Astrocyte of the cerebellum (primary cell): Measurements from ENCODE around the gene SEC16A.

ENCODE experiments used
- DNase-seq: peaks from one replicate; pipeline ENCODE4 v3.0.0-alpha.2; 2011; ENCODE audit warnings: low read depth
- H3K4me3 ChIP-seq: 2 replicates; pipeline ENCODE4 v1.5.1; 2011; ENCODE audit warnings: mild to moderate bottlenecking, low read depth, low read length, moderate library complexity
- CTCF ChIP-seq: IDR thresholded peaks from 2 replicates; pipeline ENCODE4 v1.5.1; 2012; ENCODE audit warnings: low read length, low read depth, moderate library complexity, mild to moderate bottlenecking; ENCODE audit errors: missing control alignments
- in situ Hi-C: cut with HindIII; loops from 2 replicates; pipeline ENCODE4 v1.10.0; 2017; ENCODE audit warnings: low sequenced_read_pairs

SEC16A gene

GRCh38 chr9:136445799-136446198 lies 37.0 kb downstream of the SEC16A start:
- TF ChIP-seq CTCF: no peak
- H3K4me3 ChIP-seq: no peak overlapping the region
- in situ Hi-C loops: no loop called here
- no peak for DNase-seq

DNA sequence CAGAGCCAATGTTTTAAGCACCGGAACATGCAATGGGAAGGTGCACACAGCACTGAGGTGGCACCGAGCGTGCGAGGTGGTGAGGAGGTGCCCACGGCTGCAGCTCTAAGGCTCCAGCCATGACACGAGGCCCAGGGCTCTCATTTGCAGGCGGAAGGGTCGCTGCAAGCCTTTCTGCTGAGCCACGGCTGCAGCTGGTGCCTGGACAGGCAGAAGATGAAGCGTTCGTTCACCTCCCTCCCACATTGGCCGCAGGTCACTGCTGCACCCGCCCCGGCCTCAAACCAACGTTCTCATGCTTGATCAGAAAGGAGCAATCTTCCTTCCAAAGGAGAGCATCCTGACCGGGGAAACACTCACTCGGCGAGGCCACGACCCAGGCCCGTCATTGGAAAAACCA lies 38.7 kb downstream of the SEC16A start:
- in situ Hi-C loops: no loop called here
- DNase-seq: no peak
- no peak overlapping the region for H3K4me3 ChIP-seq
- TF ChIP-seq CTCF: no peak

DNA sequence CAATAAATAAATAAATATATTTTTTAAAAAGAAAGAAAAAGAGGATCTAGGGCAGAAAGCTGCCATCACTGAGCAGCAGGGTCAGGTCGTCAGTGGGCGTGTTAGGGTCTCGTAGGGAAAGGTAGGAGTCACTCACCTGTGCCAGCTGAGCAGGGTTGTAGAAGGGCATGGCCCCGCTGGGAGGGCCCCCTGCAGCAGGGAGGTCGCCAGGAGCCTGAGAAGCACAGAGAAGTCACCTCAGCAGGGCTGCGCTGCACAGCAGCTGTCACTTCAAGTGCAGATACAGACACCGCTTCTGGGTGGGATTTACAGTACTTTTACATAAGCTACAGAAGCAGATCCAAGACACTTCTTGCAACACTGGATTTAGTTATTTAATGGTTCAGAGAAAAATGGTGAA lies 39.2 kb downstream of the SEC16A start:
- no peak for TF ChIP-seq CTCF
- no peak overlapping the region for H3K4me3 ChIP-seq
- DNase-seq: no peak
- in situ Hi-C loops: no loop called here

GRCh38 chr9:136443087-136443486 lies 39.8 kb downstream of the SEC16A start:
- TF ChIP-seq CTCF: no peak
- DNase-seq: no peak
- in situ Hi-C loops: no loop called here
- H3K4me3 ChIP-seq: no peak overlapping the region

DNA sequence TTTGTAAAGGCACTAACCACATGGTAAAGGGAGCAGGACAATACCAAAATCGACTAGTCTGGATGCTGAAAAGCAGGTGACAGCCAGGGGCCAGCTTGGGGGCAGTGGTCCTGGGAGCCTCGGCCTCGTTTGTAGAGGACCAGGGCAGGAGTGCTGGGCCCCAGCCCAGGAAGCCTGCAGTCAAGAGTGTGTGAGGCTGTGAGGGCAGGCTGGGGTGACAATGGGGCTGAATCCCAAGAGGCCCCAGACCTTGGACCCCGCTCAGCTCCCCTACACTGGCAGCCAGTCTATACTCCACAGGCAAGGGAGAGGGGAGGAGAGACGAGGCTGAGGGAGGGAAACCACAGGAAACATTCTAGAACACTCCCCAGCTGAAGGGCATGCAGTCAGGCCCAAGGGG lies 40.6 kb downstream of the SEC16A start:
- in situ Hi-C loops: no loop called here
- TF ChIP-seq CTCF: no peak
- no peak for DNase-seq
- H3K4me3 ChIP-seq: no peak overlapping the region

- no peak for DNase-seq
- in situ Hi-C loops: no loop called here
- no peak for TF ChIP-seq CTCF
- H3K4me3 ChIP-seq: no peak overlapping the region
These were observed 41.1 kb downstream of the SEC16A start for GRCh38 chr9:136441681-136442245.
